GM18867 (cell line): ENCODE results near the gene ATP2A1.
A peak's percentile ranks its signal among the peaks of the same experiment; 100 is the strongest.

Source experiments
- ATAC-seq: cut with Tn5 transposase; IDR thresholded peaks from one replicate; pipeline ENCODE4 v1.9.1; 2021; ENCODE audit warnings: mild to moderate bottlenecking, moderate library complexity; ENCODE audit not compliant: unreplicated experiment

Gene ATP2A1

DNA sequence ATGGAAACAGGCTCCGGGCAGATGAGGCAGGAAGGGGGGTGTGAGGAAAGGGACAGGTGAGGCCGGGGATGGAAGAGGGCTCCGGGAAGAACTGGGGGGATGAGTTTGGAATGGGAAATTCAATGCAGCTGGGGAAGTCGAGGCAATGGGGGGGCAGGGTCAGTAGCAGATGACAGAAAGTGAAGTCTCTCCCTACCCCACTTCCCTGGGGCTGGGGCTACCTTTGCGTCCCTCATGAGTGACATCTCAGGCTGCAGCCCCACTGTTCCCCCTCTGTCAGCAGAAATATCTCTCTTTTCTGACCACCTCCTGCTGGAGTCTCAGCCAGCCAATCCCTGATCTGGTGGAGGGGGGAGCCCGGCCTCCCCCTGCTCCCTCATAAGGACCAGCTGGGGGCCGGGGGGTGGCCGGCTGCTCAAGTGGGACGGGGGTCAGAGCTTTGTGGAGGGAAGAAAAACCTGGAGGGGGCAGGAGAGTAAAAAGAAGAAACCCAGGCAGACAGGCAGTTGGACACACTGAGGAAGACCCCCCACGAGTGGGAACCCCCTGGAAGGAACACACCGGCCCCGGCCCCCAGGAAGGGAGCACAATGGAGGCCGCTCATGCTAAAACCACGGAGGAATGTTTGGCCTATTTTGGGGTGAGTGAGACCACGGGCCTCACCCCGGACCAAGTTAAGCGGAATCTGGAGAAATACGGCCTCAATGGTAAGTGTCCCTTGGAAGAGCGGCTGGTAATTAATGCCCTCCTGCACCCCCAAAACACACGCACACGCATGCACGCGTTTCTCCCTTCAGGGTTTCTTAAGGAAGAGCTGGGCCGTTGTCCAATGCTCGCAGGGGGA, at the start of gene ATP2A1:
TSS of gene ATP2A1 (plus strand) at position 406 of the 844 bp plus-strand sequence. CDS start at position 590, 184 bp downstream.
- no peak for ATAC-seq

DNA sequence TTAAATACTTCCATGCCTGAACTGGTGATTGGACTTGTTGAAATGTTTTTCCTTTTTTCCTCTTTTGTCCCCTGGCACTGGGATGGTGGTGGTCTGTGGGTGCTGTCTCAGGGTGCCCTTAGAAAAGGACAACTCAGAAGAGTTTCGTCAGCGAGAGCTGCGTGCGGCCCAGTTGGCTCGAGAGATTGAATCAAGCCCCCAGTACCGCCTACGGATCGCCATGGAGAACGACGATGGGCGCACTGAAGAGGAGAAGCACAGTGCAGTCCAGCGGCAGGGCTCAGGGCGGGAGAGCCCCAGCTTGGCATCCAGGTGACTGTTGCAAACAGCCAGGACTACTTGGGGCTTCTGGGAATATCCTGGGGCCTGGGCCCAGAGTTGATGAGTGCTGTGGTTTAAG, 48.5 kb upstream of the ATP2A1 start:
- no peak for ATAC-seq

DNA sequence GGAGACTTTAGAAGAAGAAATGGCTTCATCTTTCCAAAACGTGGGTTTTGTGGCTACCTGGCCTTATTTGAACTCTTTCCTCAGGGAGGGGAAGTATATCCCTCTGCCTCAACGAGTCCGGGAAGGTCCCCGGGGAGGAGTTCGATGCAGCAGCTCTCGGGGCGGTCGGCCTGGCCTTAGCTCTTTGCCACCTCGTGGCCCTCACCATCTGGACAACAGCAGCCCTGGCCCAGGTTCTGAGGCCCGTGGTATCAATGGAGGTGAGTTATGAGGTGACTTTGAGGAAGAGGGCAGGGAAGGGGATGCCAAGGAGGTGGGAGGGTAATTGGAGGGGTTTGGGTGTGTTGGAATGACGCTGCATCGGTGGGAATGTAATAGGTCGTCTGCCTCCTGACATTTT, 47.8 kb upstream of the ATP2A1 start:
- no peak for ATAC-seq

DNA sequence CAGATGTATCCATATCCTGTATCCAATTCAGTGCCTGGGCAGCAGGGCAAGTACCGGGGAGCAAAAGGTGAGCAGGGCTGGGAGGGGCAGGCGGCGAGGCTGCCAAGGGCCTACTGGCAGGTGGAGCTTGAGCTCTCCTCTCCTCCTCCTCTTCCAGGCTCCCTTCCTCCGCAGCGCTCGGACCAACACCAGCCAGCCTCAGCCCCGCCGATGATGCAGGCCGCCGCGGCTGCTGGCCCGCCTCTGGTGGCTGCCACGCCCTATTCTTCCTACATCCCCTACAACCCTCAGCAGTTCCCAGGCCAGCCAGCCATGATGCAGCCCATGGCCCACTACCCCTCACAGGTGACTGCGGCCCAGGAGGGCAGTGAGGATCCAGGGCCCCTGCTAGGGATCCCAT, 43.9 kb upstream of the ATP2A1 start:
- ATAC-seq: no peak

DNA sequence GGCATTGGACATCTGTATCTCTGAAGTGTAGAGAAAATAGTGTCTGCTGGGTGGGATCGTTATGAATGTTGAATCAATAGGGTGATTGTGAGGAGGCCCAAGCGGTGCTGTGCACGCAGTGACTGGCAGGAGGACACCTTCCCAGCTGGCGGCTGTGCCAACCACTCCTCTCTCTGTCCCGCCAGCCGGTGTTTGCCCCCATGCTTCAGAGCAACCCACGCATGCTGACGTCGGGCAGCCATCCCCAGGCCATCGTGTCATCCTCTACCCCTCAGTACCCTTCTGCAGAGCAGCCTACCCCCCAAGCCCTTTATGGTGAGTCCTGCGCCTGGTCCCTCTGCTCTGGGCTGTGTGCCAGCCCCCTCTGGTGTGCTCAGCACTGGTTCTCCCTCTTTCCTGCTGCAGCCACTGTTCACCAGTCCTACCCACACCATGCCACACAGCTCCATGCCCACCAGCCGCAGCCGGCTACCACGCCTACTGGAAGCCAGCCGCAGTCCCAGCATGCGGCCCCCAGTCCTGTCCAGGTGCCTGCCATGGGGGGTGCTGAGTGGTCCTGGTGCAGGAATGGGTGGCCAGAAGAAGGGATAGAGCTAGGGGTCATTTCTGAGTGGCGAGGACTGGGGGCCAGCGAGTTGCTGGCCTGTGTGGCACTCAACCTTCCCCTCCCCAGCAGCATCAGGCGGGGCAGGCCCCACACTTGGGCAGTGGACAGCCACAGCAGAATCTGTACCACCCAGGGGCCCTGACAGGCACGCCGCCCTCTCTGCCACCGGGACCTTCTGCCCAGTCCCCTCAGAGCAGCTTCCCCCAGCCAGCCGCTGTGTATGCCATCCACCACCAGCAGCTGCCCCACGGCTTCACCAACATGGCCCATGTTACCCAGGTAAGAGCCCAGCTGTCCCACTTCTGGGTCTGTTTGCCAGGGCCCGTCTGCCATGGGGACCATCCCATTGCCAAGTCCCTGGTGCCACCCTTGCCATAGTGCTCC, 43.1 kb upstream of the ATP2A1 start:
- ATAC-seq: no peak

DNA sequence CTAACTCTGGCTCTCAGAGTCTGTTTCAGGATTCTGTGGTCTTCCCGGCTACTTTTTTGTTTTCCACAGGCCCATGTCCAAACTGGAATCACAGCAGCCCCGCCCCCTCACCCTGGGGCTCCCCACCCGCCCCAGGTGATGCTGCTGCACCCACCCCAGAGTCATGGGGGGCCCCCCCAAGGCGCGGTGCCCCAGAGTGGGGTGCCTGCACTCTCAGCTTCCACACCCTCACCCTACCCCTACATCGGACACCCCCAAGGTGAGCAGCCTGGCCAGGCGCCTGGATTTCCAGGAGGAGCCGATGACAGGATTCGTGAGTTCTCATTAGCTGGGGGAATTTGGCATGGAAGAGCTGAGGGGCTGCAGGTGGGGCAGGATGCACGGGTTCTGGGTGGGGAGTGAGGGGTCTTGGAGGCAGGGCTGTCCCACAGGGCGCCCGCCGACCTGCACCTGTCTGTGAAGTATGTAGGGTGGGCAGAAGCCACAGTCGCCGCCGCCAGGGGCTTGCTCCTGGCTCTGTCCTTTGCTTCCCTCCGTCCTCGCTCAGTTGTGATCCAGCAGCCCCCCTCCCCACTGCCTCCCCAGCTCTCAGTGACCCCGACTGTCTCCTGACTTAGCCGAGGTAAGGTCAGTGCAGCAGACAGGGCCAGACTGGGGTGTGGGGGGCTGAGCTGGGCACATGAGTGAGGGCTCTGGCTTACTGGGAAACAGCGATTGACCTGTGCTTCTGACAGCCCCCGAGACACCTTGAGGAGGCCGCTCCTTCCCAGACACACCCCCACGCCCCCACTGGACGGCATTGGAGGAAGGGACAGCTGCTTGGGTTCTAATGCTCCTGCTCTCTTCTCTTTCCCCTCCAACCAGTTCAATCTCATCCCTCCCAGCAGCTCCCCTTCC, 42.2 kb upstream of the ATP2A1 start:
- ATAC-seq: no peak

DNA sequence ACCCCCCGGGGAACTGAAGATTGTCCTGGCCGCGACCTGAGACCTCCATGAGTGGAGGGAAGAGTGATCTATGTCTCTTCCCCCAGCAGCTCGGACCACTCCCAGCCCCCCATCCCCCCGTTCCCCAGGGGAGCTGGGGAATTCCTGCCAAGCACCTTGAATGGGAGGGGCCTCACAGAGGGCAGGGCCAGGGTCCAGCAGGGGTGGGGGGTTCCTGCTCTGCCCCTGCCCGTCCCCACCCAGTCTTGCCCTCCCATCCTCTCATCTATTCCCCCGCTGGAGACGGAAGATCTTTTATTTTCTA, 41.6 kb upstream of the ATP2A1 start:
- ATAC-seq: no peak

DNA sequence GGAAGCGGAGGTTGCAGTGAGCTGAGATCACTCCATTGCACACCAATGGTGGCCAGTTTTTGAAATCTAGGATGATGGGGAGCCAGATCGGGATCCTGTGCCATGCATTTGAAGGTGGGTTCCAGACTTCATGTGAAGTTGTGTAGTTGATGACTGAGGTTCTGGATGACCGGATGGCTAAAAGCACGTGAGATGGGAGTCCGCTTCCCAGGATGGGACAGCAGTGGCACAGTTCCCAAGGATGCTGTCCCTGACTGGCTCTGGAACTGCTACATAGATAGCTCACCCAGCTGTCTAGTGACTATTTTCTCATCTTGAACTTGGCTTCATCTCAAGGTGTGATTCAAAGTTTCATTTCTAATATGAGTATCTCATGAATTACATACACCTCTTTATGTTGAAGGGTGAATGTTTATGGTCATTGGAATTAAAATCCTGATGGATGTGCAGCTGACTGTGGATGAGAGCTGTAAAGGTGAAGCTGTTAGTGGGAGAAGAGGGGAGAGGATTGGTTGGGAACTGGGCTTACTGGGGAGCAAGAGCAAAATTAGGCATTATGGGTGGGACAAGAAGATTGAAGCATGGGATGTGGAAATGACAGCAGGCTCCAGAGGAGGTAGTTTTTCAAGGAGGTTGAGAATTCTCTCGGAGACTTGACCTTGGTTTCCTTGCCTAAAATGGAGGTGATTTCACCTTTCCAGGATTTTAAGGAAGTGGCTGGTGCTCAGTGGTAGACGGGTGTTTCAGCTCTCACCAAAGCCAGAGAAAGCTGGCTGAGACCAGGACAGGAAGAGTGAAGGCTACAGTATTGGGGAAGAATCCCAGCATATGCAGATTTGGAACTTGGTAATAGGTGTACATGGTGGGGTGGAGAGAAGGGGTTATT, 40.4 kb upstream of the ATP2A1 start:
- no peak for ATAC-seq

DNA sequence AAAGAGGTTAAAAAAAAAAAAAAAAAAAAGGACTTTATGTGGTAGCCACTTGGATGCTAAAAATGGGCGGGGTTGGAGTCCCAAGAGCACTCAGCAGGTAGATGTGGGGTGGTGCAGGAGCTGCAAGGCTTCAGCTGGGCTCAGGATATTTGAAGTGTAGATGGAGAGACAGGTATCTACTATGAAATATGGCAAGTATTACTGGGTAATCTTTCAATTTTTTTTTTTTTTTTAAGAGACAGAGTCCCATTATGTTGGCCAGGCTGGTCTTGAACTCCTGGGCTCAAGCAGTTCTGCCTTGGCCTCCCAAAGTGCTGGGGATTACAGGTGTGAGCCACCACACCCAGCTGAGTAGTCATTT, 39.8 kb upstream of the ATP2A1 start:
- no peak for ATAC-seq

DNA sequence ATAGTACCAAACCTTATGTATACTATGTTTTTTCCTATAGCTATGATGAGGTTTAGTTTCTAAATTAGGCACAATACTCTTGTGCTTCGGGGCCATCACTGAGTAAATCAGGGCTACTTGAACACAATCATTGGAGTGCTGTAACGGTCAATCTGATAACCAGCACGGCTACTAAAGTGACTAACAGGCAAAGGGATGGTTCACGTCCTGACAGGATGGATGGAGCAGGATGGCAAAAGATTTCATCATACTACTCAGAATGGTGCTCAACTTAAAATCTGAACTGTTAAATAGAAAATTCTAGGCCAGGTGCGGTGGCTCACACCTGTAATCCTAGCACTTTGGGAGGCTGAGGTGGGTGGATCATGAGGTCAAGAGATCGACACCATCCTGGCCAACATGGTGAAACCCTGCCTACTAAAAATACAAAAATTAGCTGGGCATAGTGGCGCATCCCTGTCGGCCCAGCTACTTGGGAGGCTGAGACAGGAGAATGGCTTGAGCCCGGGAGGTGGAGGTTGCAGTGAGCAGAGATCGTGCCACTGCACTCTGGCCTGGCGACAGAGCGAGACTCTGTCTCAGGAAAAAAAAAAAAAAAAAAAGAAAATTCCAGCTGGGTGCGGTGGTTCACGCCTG, 39.2 kb upstream of the ATP2A1 start:
- ATAC-seq: no peak

DNA sequence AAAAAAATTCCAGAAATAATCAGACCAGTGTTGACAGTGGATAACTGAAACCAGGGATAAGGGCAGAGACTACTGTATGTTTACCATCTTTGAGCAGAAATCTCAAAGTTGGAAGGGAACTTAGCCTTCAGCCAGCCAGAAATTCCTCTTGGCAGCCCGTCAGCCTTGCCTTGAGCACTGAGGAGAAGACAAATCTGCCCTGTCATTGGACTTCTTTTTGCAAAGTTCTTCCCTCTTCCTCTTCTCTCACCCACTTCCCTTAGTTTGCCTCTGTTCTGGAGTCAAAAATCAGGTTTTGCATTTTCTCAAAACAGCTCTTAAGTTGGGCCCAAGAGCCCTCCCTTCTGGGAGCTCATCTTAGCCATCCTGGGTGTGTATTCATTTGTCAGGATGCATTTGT, 38.4 kb upstream of the ATP2A1 start:
- ATAC-seq: no peak

DNA sequence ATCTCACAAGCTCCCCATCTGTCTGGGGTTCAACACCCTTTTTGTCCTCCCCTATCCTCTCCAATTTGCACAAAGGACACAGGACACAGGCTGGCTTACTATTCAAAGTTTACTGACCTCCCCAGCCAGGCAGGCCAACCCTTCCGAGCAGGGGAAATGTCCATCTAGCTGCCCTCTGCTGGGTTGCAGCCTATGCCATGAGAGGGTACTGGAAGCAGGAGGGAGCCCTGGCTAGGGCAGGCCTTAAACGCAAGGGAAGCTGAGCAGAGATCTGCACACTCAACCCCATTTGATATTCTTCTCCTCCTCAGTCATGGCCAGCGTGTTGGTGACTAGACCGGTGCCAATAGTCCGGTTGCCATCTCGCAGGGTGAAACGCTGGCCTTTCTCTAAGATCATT, 35.6 kb upstream of the ATP2A1 start:
- ATAC-seq: no peak

DNA sequence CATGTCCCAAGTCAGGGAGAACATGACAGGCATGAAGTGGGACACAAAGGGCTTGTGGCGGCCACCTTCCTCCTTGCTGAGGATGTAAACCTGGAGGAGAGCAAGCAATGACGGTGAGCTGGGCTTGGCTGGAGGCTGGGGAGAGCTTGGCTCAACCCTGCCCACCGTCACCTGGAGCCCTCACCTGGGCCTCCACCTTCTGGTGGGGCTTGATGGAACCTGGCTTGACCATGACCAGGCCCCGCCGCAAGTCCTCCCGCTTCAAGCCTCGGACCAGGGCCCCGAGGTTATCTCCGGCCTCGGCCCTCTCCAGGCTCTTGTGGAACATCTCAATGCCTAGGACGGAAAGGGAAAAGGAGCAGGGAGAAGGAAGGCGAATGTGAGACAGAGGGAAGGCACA, 34.5 kb upstream of the ATP2A1 start:
- ATAC-seq: no peak

DNA sequence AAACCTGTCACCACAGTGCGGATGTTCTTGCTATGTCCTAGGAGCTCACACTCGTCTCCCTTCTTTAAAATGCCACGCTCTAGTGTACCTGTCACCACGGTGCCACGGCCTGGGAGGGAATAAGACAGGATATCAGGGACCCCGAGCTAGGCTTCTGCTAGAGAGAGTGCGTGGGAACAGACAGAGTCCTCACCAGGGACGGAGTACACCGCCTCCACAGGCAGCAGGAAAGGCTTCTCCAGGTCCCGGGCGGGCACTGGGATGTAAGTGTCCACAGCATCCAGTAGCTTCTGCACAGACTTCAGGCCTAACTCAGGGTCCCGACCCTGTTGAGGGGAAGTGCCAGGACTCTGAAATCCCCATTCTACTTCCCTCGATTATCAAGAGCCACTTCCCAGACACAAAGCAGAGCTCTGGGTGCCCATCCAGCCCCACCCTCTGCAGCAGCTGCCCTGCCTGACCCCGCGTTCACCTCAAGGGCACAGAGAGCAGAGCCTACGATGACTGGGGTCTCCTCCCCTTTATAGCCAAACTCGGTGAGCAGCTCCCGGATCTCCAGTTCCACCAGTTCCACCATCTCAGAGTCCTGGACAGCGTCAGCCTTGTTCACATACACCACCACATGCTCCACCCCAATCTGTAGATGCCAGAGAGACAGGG, 33.9 kb upstream of the ATP2A1 start:
- no peak for ATAC-seq

DNA sequence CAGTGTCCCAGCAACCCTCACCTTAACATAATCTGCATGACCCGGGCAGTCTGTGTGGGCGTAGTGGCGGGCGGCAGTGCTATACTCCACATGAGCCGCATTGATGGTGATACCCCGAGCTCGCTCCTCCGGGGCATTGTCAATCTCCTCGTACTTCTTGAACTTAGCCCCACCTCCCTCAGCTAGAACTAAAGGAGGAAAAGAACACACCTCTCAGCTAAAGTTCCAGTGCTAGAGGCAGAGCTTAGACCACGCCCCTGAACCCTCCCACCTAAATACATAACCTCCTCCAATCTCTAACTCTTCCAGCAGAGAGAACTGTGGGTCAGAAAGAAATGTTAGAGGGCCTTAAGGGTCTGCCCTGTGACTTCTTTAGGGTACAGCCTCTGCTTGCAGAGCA, 33.0 kb upstream of the ATP2A1 start:
- ATAC-seq: no peak

DNA sequence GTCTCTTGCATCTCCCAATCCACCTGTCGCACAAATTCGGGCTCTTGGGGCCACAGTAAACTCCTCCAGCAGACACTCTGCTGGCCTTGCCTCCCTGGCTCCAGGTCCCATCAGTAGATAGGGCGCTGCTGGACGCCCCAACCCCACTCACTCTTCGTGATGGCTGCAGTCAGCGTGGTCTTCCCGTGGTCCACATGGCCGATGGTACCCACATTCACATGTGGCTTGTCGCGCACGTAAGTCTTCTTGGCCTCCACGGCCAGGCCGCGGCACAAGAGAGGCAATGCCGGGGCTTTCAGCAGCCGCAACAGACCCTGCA, 32.6 kb upstream of the ATP2A1 start:
- ATAC-seq: peak; percentile 3

DNA sequence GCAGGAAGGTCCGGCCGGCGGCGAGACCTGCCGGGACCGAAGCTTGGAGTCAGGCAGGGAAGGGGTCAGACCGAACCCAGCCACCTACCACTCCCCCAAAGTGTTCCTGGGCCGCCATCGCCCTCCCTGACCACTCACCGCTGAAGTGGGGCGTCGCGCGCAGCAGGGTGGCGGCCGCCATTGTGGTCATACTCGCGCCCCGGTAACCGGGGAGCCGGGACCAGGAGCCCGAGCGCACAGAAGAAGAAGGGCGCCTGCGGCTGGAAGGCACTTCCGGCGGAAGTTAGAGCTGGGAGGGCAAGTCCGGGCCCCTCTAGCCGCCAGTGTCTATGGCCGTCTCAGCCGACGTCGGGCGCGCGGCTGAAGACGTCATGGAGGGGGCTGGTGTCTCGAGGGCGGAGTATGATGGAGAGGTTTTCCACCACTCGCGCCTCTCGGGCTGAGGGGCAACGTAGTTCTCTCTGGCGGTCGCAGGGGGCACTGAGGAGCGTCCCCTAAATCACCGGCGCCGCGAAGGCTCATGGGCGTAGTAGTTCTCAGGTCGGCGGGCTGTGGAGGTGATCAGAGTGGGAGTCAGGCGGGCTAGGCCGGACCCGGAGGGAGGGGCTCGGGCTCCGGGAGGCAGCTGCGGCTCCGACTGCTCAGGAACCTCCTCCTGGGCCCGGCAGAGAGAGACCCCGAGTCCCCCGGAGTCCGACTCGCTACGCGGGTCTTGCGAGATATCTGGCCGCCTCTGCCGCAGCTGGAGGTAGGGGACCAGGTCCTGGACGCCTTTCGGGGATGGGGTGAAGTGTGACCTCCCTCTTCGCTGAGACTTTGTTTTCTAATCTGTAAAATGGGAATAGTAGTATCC, 32.0 kb upstream of the ATP2A1 start, which contains the start of gene TUFM:
TSS of gene TUFM (minus strand) at position 269 of the 853 bp plus-strand sequence. CDS start at position 190, 79 bp downstream.
- peak; percentile 88 for ATAC-seq

DNA sequence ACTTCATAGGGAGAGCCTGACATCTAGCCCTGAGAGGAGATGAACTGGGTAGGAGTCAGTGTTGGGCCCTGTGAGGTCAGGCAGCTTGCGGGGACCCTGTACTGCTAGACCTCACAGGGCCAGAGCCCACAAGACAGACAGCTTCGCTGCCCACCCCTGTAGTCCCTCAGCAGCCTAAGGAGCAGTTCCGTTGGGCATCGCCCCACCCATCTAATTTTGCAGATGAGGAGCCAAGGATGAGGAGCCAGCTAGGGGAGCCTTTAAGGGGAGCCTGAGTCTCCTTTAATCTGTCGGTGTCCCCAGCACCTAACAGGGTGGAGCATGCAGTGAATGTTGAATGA, 31.4 kb upstream of the ATP2A1 start:
- ATAC-seq: peak; percentile 2
